Hematopoietic multipotent progenitor cell treated with erythropoietin and hydrocortisone succinate and interleukin-3 and kit ligand, for 15 days (in vitro differentiated cells): ENCODE results near the gene CARD14.
"Not testable (repeated sequence)": the region's sequence is repeated elsewhere in the genome, so short reads cannot be mapped to it uniquely, and the experiment has no call there.

Experiments
- DNase-seq: peaks from one replicate; pipeline ENCODE4 v3.0.0-alpha.2; 2015; ENCODE audit warnings: low spot score

Gene CARD14

GRCh38 chr17:80223838-80224497 lies 54.1 kb downstream of the CARD14 start:
- DNase-seq: no peak

- no peak for DNase-seq
Observed at GRCh38 chr17:80224683-80225082, 54.9 kb downstream of the CARD14 start.

- no peak for DNase-seq
Observed at GRCh38 chr17:80225230-80225629, 55.4 kb downstream of the CARD14 start.

GRCh38 chr17:80227156-80227555 lies 57.3 kb downstream of the CARD14 start:
- DNase-seq: no peak

- no peak for DNase-seq
Observed at GRCh38 chr17:80227666-80228065, 57.8 kb downstream of the CARD14 start.

GRCh38 chr17:80228477-80228876 lies 58.6 kb downstream of the CARD14 start:
- no peak for DNase-seq

GRCh38 chr17:80229011-80229410 lies 59.2 kb downstream of the CARD14 start:
- DNase-seq: no peak

GRCh38 chr17:80232438-80232837 lies 62.6 kb downstream of the CARD14 start:
- no peak for DNase-seq

GRCh38 chr17:80233202-80233601 lies 63.4 kb downstream of the CARD14 start:
- DNase-seq: no peak

- no peak for DNase-seq
Observed at GRCh38 chr17:80236911-80237310, 67.1 kb downstream of the CARD14 start.

- no peak for DNase-seq
Observed at GRCh38 chr17:80237386-80237785, 67.6 kb downstream of the CARD14 start.

- DNase-seq: no peak
Observed at GRCh38 chr17:80242505-80242904, 72.7 kb downstream of the CARD14 start.

GRCh38 chr17:80243526-80244433 lies 74.0 kb downstream of the CARD14 start:
- DNase-seq: no peak

- not testable (repeated sequence) for DNase-seq
Observed at GRCh38 chr17:80244448-80244847, 74.6 kb downstream of the CARD14 start.

GRCh38 chr17:80244871-80245509 lies 75.2 kb downstream of the CARD14 start:
- DNase-seq: no peak

- no peak for DNase-seq
Observed at GRCh38 chr17:80245566-80246265, 75.9 kb downstream of the CARD14 start.

- DNase-seq: no peak
Observed at GRCh38 chr17:80246266-80246681, 76.4 kb downstream of the CARD14 start.

GRCh38 chr17:80246726-80247125 lies 76.9 kb downstream of the CARD14 start:
- no peak for DNase-seq

- DNase-seq: no peak
Observed at GRCh38 chr17:80247561-80247960, 77.7 kb downstream of the CARD14 start.

GRCh38 chr17:80248001-80248893 lies 78.4 kb downstream of the CARD14 start:
- DNase-seq: no peak
